ENCODE measurements around the gene ARHGEF1.
A peak's percentile ranks its signal among the peaks of the same experiment; 100 is the strongest.

Gene ARHGEF1, protein sequence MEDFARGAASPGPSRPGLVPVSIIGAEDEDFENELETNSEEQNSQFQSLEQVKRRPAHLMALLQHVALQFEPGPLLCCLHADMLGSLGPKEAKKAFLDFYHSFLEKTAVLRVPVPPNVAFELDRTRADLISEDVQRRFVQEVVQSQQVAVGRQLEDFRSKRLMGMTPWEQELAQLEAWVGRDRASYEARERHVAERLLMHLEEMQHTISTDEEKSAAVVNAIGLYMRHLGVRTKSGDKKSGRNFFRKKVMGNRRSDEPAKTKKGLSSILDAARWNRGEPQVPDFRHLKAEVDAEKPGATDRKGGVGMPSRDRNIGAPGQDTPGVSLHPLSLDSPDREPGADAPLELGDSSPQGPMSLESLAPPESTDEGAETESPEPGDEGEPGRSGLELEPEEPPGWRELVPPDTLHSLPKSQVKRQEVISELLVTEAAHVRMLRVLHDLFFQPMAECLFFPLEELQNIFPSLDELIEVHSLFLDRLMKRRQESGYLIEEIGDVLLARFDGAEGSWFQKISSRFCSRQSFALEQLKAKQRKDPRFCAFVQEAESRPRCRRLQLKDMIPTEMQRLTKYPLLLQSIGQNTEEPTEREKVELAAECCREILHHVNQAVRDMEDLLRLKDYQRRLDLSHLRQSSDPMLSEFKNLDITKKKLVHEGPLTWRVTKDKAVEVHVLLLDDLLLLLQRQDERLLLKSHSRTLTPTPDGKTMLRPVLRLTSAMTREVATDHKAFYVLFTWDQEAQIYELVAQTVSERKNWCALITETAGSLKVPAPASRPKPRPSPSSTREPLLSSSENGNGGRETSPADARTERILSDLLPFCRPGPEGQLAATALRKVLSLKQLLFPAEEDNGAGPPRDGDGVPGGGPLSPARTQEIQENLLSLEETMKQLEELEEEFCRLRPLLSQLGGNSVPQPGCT

DNA sequence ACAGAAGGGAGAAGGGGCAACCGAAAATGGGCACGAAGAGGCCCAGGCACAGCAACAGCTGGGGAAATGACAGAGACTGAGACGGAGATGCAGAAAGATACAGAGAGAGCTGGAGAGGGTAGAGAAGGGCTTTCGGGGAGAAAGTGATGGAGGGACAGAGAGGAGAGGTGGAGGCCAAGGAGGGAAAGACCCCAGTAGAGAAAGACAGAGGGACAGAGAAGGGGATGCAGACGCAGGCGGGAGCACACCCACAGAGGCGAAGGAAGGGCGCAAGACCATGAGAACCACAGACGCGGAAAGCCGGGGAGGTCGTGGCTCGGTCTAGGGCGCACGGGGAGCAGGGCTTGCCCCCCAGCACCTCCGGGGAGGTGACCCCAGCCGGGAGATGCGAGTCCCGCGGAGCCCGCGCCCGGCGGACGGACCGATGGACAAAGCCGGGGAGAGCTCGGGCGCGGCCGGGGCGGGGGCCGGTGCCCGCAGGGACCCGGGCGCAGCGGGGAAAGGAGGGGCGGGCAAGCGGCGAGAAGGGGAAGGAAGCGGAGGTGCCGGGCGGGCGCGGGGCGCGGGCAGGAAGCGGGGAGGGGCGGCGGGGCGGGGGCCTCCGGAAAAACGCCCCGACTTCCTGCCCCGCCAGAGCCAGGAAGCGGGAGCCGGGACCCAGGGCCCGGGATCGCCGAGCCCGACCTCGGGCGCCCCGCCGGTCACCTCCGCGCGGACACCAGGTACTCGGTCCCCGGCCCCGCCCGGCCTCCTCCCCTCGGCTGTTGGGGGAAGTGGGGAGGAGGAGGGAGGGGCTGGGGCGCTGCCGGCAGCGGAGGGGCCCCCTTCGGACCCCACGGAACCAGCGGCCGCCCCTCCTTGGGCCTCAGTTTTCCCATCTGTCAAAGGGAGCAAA lies at the start of gene ARHGEF1:
Gene ARHGEF1 (plus strand): TSS at position 617 of the 895 bp plus-strand sequence. CDS start 4,899 bp downstream, outside the sequence.
- H3K9ac ChIP-seq (ENCODE audit: low read depth, low read length) = peak within 1 kb of the TSS; percentile 88
- H3K79me2 ChIP-seq (ENCODE audit: insufficient read depth, low read length) = peaks cover 80% of the 10 kb centered on the region
- peak; percentile 15 for ATAC-seq (ENCODE audit: insufficient read depth, low read depth)
- TF ChIP-seq, protein P1, sequence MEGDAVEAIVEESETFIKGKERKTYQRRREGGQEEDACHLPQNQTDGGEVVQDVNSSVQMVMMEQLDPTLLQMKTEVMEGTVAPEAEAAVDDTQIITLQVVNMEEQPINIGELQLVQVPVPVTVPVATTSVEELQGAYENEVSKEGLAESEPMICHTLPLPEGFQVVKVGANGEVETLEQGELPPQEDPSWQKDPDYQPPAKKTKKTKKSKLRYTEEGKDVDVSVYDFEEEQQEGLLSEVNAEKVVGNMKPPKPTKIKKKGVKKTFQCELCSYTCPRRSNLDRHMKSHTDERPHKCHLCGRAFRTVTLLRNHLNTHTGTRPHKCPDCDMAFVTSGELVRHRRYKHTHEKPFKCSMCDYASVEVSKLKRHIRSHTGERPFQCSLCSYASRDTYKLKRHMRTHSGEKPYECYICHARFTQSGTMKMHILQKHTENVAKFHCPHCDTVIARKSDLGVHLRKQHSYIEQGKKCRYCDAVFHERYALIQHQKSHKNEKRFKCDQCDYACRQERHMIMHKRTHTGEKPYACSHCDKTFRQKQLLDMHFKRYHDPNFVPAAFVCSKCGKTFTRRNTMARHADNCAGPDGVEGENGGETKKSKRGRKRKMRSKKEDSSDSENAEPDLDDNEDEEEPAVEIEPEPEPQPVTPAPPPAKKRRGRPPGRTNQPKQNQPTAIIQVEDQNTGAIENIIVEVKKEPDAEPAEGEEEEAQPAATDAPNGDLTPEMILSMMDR (IDR thresholded peaks at IDR 0.05; ENCODE audit: borderline replicate concordance, extremely low read depth, low read length, poor library complexity, severe bottlenecking) = no peak
- TF ChIP-seq EZH2 (IDR thresholded peaks at IDR 0.05; ENCODE audit: borderline replicate concordance, low read depth, low read length, severe bottlenecking) = no peak
- H3K27ac ChIP-seq (ENCODE audit: low read length) = peak within 1 kb of the TSS; percentile 95
- peak within 1 kb of the TSS; percentile 40 for H2AFZ ChIP-seq (ENCODE audit: low read depth, low read length)
- peaks cover 81% of the 10 kb centered on the region for H3K4me1 ChIP-seq (ENCODE audit: insufficient read depth, low read length)
- H3K4me3 ChIP-seq (ENCODE audit: low read depth in 1 of 2, low read length in 2 of 2) = peak within 1 kb of the TSS; percentile 52 to 80
- H3K9me3 ChIP-seq (ENCODE audit: insufficient read depth, low read length, severe bottlenecking) = no peaks in the 10 kb centered on the region
- no peaks in the 10 kb centered on the region for H3K27me3 ChIP-seq (ENCODE audit: insufficient read depth, low read length, poor library complexity)
- peak; percentile 77 for DNase-seq
- peak within 1 kb of the TSS; percentile 91 for H3K4me2 ChIP-seq (ENCODE audit: insufficient read depth, low read length)
- H3K36me3 ChIP-seq (ENCODE audit: insufficient read depth, low read length) = peaks cover 65% of the 10 kb centered on the region
- peaks cover 34% of the 10 kb centered on the region for H4K20me1 ChIP-seq (ENCODE audit: insufficient read depth, low read length)

DNA sequence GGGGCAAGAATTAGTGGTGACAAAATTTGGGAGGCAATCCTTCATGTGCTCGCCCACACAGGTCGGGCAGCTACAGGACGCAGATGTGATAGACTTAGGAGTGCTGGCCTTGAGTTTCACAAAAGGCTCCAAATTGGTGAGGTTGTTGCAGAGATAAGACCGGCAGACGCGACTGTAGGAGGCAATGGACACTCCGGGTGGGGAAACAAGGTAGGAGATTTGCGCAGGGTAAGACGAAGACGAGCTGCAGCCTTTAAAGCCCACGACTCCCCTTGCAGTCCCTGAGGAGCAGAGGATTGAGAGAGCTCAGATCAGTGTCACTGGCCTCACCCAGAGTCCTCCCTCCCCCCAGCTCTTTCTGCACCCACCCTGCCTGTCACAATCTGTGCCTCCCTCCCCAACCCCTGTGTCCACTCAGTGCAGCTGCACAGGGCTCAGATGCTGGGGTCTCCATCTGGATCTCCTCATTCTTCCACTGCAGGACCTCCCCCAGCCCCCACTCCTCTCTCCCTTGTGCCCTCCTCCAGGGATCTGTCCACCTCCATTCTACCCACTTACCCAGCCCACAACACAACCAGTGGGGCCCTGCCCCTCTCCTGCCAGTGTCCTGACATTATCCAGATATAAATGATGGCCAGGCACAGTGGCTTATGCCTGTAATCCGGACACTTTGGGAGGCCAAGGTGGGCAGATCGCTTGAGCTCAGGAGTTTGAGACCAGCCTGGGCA lies 44.8 kb upstream of the ARHGEF1 start:
- no peak overlapping the region for H3K4me3 ChIP-seq (ENCODE audit: low read depth in 1 of 2, low read length in 2 of 2)
- no peak overlapping the region for H3K27ac ChIP-seq (ENCODE audit: low read length)
- H3K4me1 ChIP-seq (ENCODE audit: insufficient read depth, low read length) = no peaks in the 10 kb centered on the region
- no peaks in the 10 kb centered on the region for H3K36me3 ChIP-seq (ENCODE audit: insufficient read depth, low read length)
- no peaks in the 10 kb centered on the region for H3K9me3 ChIP-seq (ENCODE audit: insufficient read depth, low read length, severe bottlenecking)
- H3K79me2 ChIP-seq (ENCODE audit: insufficient read depth, low read length) = no peaks in the 10 kb centered on the region
- TF ChIP-seq, protein P1 (IDR thresholded peaks at IDR 0.05; ENCODE audit: borderline replicate concordance, extremely low read depth, low read length, poor library complexity, severe bottlenecking) = no peak
- no peak for TF ChIP-seq EZH2 (IDR thresholded peaks at IDR 0.05; ENCODE audit: borderline replicate concordance, low read depth, low read length, severe bottlenecking)
- no peak overlapping the region for H3K9ac ChIP-seq (ENCODE audit: low read depth, low read length)
- ATAC-seq (ENCODE audit: insufficient read depth, low read depth) (no peak), DNase-seq (no peak)
- no peak overlapping the region for H2AFZ ChIP-seq (ENCODE audit: low read depth, low read length)
- no peaks in the 10 kb centered on the region for H4K20me1 ChIP-seq (ENCODE audit: insufficient read depth, low read length)
- H3K4me2 ChIP-seq (ENCODE audit: insufficient read depth, low read length) = no peak overlapping the region
- peaks cover 16% of the 10 kb centered on the region for H3K27me3 ChIP-seq (ENCODE audit: insufficient read depth, low read length, poor library complexity)

- Histone ChIP-seq H3K27ac (ENCODE audit: low read length) (no peak overlapping the region), H4K20me1 (ENCODE audit: insufficient read depth, low read length) (no peaks in the 10 kb centered on the region), H3K4me3 (ENCODE audit: low read depth in 1 of 2, low read length in 2 of 2) (no peak overlapping the region), H3K36me3 (ENCODE audit: insufficient read depth, low read length) (no peaks in the 10 kb centered on the region), H3K9ac (ENCODE audit: low read depth, low read length) (no peak overlapping the region), H3K27me3 (ENCODE audit: insufficient read depth, low read length, poor library complexity) (peaks cover 16% of the 10 kb centered on the region), H3K9me3 (ENCODE audit: insufficient read depth, low read length, severe bottlenecking) (no peaks in the 10 kb centered on the region), H3K79me2 (ENCODE audit: insufficient read depth, low read length) (no peaks in the 10 kb centered on the region), H2AFZ (ENCODE audit: low read depth, low read length) (no peak overlapping the region), H3K4me1 (ENCODE audit: insufficient read depth, low read length) (no peaks in the 10 kb centered on the region), H3K4me2 (ENCODE audit: insufficient read depth, low read length) (no peak overlapping the region)
- TF ChIP-seq, protein P1 (IDR thresholded peaks at IDR 0.05; ENCODE audit: borderline replicate concordance, extremely low read depth, low read length, poor library complexity, severe bottlenecking) = no peak
- TF ChIP-seq EZH2 (IDR thresholded peaks at IDR 0.05; ENCODE audit: borderline replicate concordance, low read depth, low read length, severe bottlenecking) = no peak
- DNase-seq (no peak), ATAC-seq (ENCODE audit: insufficient read depth, low read depth) (no peak)
Observed at GRCh38 chr19:41839211-41839610, 43.8 kb upstream of the ARHGEF1 start.
